ENCODE measurements around the gene EXOSC10. TPM values are rescaled to one million over a fixed set of nuclear protein-coding genes. Genes with fewer than 3 reads are reported as not detected.
"Not testable (repeated sequence)": the region's sequence is repeated elsewhere in the genome, so short reads cannot be mapped to it uniquely, and the experiment has no call there.

The EXOSC10 gene
- total RNA-seq, 6 experiments from 2014 or later = 40.1 to 49.4 (median 47.5) TPM

DNA sequence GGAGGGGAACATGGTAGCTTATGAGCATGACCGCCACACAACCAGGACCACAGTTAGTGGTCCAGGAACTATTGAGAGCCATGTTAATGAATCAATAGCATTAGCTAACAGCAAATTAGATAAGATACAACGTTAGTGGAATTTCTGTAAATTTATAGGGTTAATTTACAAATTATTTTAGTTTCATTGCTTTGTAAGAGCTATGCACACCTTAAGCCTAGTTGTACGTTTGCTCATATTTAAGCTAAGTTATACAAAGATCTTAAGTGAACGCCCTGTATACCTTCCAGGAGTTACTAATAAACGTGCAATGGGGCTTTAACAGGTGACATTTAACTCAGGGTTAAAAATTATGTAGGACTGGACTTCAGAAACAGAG is 749 bp downstream of the EXOSC10 start:
- no peaks in the 10 kb centered on the region for H3K27me3 Mint-ChIP-seq (ENCODE audit: insufficient read depth)
- DNase-seq = no peak
- peaks cover 8% of the 10 kb centered on the region; the same call in 1 of the 2 replicates for H3K36me3 Mint-ChIP-seq (ENCODE audit: low read depth)
- peaks cover 12% of the 10 kb centered on the region for H3K4me1 Mint-ChIP-seq (ENCODE audit: low read depth)
- peak overlapping the region; percentile 90 for H3K27ac Mint-ChIP-seq
- peak overlapping the region; percentile 95 for H3K4me3 Mint-ChIP-seq
- no peaks in the 10 kb centered on the region for H3K9me3 Mint-ChIP-seq
- TF ChIP-seq, protein P1, sequence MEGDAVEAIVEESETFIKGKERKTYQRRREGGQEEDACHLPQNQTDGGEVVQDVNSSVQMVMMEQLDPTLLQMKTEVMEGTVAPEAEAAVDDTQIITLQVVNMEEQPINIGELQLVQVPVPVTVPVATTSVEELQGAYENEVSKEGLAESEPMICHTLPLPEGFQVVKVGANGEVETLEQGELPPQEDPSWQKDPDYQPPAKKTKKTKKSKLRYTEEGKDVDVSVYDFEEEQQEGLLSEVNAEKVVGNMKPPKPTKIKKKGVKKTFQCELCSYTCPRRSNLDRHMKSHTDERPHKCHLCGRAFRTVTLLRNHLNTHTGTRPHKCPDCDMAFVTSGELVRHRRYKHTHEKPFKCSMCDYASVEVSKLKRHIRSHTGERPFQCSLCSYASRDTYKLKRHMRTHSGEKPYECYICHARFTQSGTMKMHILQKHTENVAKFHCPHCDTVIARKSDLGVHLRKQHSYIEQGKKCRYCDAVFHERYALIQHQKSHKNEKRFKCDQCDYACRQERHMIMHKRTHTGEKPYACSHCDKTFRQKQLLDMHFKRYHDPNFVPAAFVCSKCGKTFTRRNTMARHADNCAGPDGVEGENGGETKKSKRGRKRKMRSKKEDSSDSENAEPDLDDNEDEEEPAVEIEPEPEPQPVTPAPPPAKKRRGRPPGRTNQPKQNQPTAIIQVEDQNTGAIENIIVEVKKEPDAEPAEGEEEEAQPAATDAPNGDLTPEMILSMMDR (IDR thresholded peaks at IDR 0.05) = no peak

GRCh38 chr1:11083784-11084183 is 15.9 kb downstream of the EXOSC10 start:
- not testable (repeated sequence) for H3K27ac Mint-ChIP-seq; H3K27me3 Mint-ChIP-seq (ENCODE audit: insufficient read depth); DNase-seq; H3K4me3 Mint-ChIP-seq; H3K9me3 Mint-ChIP-seq
- Mint-ChIP-seq H3K36me3 (ENCODE audit: low read depth) (peaks cover 49% of the 10 kb centered on the region), H3K4me1 (ENCODE audit: low read depth) (peaks cover 14% of the 10 kb centered on the region)

GRCh38 chr1:11080931-11081330 is 18.7 kb downstream of the EXOSC10 start:
- no peaks in the 10 kb centered on the region for H3K9me3 Mint-ChIP-seq
- peaks cover 47% of the 10 kb centered on the region for H3K36me3 Mint-ChIP-seq (ENCODE audit: low read depth)
- TF ChIP-seq, protein P1 (IDR thresholded peaks at IDR 0.05) = no peak
- peak overlapping the region; percentile 27; the same call in 1 of the 2 replicates for H3K27ac Mint-ChIP-seq
- no peaks in the 10 kb centered on the region for H3K27me3 Mint-ChIP-seq (ENCODE audit: insufficient read depth)
- peaks cover 19% of the 10 kb centered on the region for H3K4me1 Mint-ChIP-seq (ENCODE audit: low read depth)
- DNase-seq = no peak
- no peak overlapping the region for H3K4me3 Mint-ChIP-seq

- Mint-ChIP-seq H3K27me3 (ENCODE audit: insufficient read depth) (no peaks in the 10 kb centered on the region), H3K4me1 (ENCODE audit: low read depth) (peaks cover 19% of the 10 kb centered on the region), H3K9me3 (no peaks in the 10 kb centered on the region), H3K4me3 (no peak overlapping the region), H3K36me3 (ENCODE audit: low read depth) (peaks cover 35% of the 10 kb centered on the region), H3K27ac (peak overlapping the region; percentile 61)
- peak; percentile 87 for DNase-seq
- TF ChIP-seq, protein P1 (IDR thresholded peaks at IDR 0.05) = no peak
Observed at GRCh38 chr1:11078631-11079030, 21.0 kb downstream of the EXOSC10 start.

GRCh38 chr1:11073398-11073797 is 26.3 kb downstream of the EXOSC10 start:
- not testable (repeated sequence) for H3K27ac Mint-ChIP-seq

GRCh38 chr1:11072216-11072917 is 27.3 kb downstream of the EXOSC10 start:
- TF ChIP-seq, protein P1 (IDR thresholded peaks at IDR 0.05) = no peak
- Mint-ChIP-seq H3K4me3 (no peak overlapping the region), H3K27me3 (ENCODE audit: insufficient read depth) (peaks cover 1% of the 10 kb centered on the region; the same call in 1 of the 2 replicates), H3K36me3 (ENCODE audit: low read depth) (peaks cover 33% of the 10 kb centered on the region), H3K9me3 (no peaks in the 10 kb centered on the region), H3K4me1 (ENCODE audit: low read depth) (no peaks in the 10 kb centered on the region; the same call in 1 of the 2 replicates), H3K27ac (no peak overlapping the region)
- DNase-seq = no peak

More at GRCh38 chr1:11073398-11073797, 26.3 kb downstream of the EXOSC10 start:
- H3K27me3 Mint-ChIP-seq (ENCODE audit: insufficient read depth); DNase-seq; H3K4me3 Mint-ChIP-seq; H3K4me1 Mint-ChIP-seq (ENCODE audit: low read depth); H3K9me3 Mint-ChIP-seq: not testable (repeated sequence)
- peaks cover 37% of the 10 kb centered on the region for H3K36me3 Mint-ChIP-seq (ENCODE audit: low read depth)

Data from HFFc6 (cell line).